Liver (tissue), 9 donors: ENCODE measurements around the gene RAB43. TPM values are rescaled to one million over a fixed set of nuclear protein-coding genes. Genes with fewer than 3 reads are reported as not detected.

Experiments
- DNase-seq: peaks from one replicate; pipeline ENCODE4 v3.0.0-alpha.2; 2017; ENCODE audit warnings: low spot score
- H3K27ac ChIP-seq, 2 donors: one replicate each; pipeline ENCODE4 v1.7.0; 2013; ENCODE audit warnings: inconsistent platforms in 2 of 2, low read length in 2 of 2, control low read depth in 1 of 2, low read depth in 1 of 2, mild to moderate bottlenecking in 1 of 2
- H3K27me3 ChIP-seq, 4 donors: one replicate each; pipeline versions ENCODE4 v1.6.1 to v1.7.0; 2013; ENCODE audit warnings: low read length in 3 of 4, inconsistent platforms in 1 of 4, mild to moderate bottlenecking in 1 of 4, moderate library complexity in 1 of 4; ENCODE audit not compliant: control insufficient read depth in 4 of 4, insufficient read depth in 4 of 4
- H3K36me3 ChIP-seq, 4 donors: one replicate each; pipeline versions ENCODE4 v1.6.1 to v1.7.0; 2013; ENCODE audit warnings: low read length in 3 of 4, mild to moderate bottlenecking in 3 of 4, low read depth in 1 of 4, moderate library complexity in 1 of 4; ENCODE audit not compliant: control insufficient read depth in 4 of 4, insufficient read depth in 3 of 4
- H3K4me1 ChIP-seq, 4 donors: one replicate each; pipeline versions ENCODE4 v1.6.1 to v1.7.0; 2013; ENCODE audit warnings: low read length in 3 of 4, mild to moderate bottlenecking in 3 of 4, moderate library complexity in 1 of 4; ENCODE audit not compliant: control insufficient read depth in 4 of 4, insufficient read depth in 4 of 4
- H3K4me3 ChIP-seq, 3 donors: one replicate each; pipeline versions ENCODE4 v1.6.1 to v1.7.0; 2013; ENCODE audit warnings: low read length in 3 of 3, control low read depth in 1 of 3, low read depth in 1 of 3, mild to moderate bottlenecking in 1 of 3
- H3K9ac ChIP-seq, 2 donors: one replicate each; pipeline ENCODE4 v1.7.0; 2013; ENCODE audit warnings: low read length in 2 of 2, mild to moderate bottlenecking in 2 of 2, moderate library complexity in 2 of 2, control low read depth in 1 of 2, low read depth in 1 of 2
- H3K9me3 ChIP-seq, 4 donors: one replicate each; pipeline versions ENCODE4 v1.6.1 to v1.7.0; 2013; ENCODE audit warnings: low read length in 3 of 4; ENCODE audit not compliant: control insufficient read depth in 4 of 4
- ATF3 ChIP-seq: IDR thresholded peaks from 2 replicates; pipeline ENCODE4 v1.6.1; 2016; ENCODE audit warnings: antibody characterized with exemption
- CTCF ChIP-seq: fragments of 150-350 bp; IDR thresholded peaks from 2 replicates; pipeline ENCODE4 v1.5.1; 2017; ENCODE audit warnings: improper control_type of control experiment, low read depth, low read length; ENCODE audit not compliant: missing input control
- EGR1 ChIP-seq, 2 donors: IDR thresholded peaks; 2 replicates each; pipeline ENCODE4 v1.6.1; 2016 to 2018; ENCODE audit warnings: antibody characterized with exemption in 2 of 2, low read depth in 2 of 2
- FOXA1 ChIP-seq: IDR thresholded peaks from 2 replicates; pipeline ENCODE4 v1.6.1; 2016; ENCODE audit warnings: antibody characterized with exemption
- FOXA2 ChIP-seq: IDR thresholded peaks from 2 replicates; pipeline ENCODE4 v1.6.1; 2016; ENCODE audit warnings: antibody characterized with exemption
- GABPA ChIP-seq, 2 donors: IDR thresholded peaks in 1 of 2; conservative IDR thresholded peaks in 1 of 2; 2 replicates each; pipeline ENCODE4 v1.6.1; 2016; ENCODE audit warnings: antibody characterized with exemption in 2 of 2, mild to moderate bottlenecking in 1 of 2, moderate library complexity in 1 of 2
- HNF4A ChIP-seq, 2 donors: conservative IDR thresholded peaks; 2 replicates each; pipeline ENCODE4 v1.6.1; 2016; ENCODE audit warnings: antibody characterized with exemption in 2 of 2, mild to moderate bottlenecking in 2 of 2
- HNF4G ChIP-seq: IDR thresholded peaks from 2 replicates; pipeline ENCODE4 v1.6.1; 2016; ENCODE audit warnings: antibody characterized with exemption
- JUND ChIP-seq, 2 donors: IDR thresholded peaks; 2 replicates each; pipeline ENCODE4 v1.6.1; 2016; ENCODE audit warnings: antibody characterized with exemption in 2 of 2
- MAX ChIP-seq: IDR thresholded peaks from 2 replicates; pipeline ENCODE4 v1.6.1; 2016; ENCODE audit warnings: antibody characterized with exemption
- NR2F2 ChIP-seq: IDR thresholded peaks from 2 replicates; pipeline ENCODE4 v1.6.1; 2016; ENCODE audit warnings: antibody characterized with exemption
- RAD21 ChIP-seq, 2 donors: IDR thresholded peaks; 2 replicates each; pipeline ENCODE4 v1.6.1; 2016; ENCODE audit warnings: antibody characterized with exemption in 2 of 2, mild to moderate bottlenecking in 2 of 2
- REST ChIP-seq: IDR thresholded peaks from 2 replicates; pipeline ENCODE4 v1.6.1; 2016; ENCODE audit warnings: antibody characterized with exemption, mild to moderate bottlenecking
- RXRA ChIP-seq, 2 donors: IDR thresholded peaks; 2 replicates each; pipeline ENCODE4 v1.6.1; 2017 to 2018; ENCODE audit warnings: antibody characterized with exemption in 2 of 2, mild to moderate bottlenecking in 1 of 2
- SP1 ChIP-seq: IDR thresholded peaks from 2 replicates; pipeline ENCODE4 v1.6.1; 2018; ENCODE audit warnings: antibody characterized with exemption, mild to moderate bottlenecking
- TAF1 ChIP-seq: conservative IDR thresholded peaks from 2 replicates; pipeline ENCODE4 v1.6.1; 2016; ENCODE audit warnings: antibody characterized with exemption, mild to moderate bottlenecking
- YY1 ChIP-seq: IDR thresholded peaks from 2 replicates; pipeline ENCODE4 v1.6.1; 2016; ENCODE audit warnings: antibody characterized with exemption, mild to moderate bottlenecking
- ZBTB33 ChIP-seq: IDR thresholded peaks from 2 replicates; pipeline ENCODE4 v1.6.1; 2016; ENCODE audit warnings: antibody characterized with exemption
- WGBS: extraction: QIAGEN DNeasy Blood & Tissue Kit; methylation state at CpG from one replicate; pipeline ENCODE4 v1.1.7; 2013; 5-methylcytosine and 5-hydroxymethylcytosine counted together
- polyA plus RNA-seq, 2 donors: library from polyadenylated mRNA; stranded (reverse) in 1 of 2; unstranded in 1 of 2; fragments of 200-250 nt in 1 of 2; fragments of >200 nt in 1 of 2; fragmentation: Nextera tagmentation in 1 of 2; extraction: Ambion mirVana in 1 of 2; gene quantifications; one replicate each; pipeline versions ENCODE4 v1.2.1 to v1.2.3, GENCODE V29; 2013 to 2015
- total RNA-seq, 2 donors: library from RNA; depleted of rRNA; stranded (reverse); fragments of >200 nt; gene quantifications; one replicate each; pipeline ENCODE4 v1.2.3, GENCODE V29; 2014
- donor health status: healthy.
- donor health status: healthy.
- donor health status: healthy.
- donor health status: healthy.
- donor health status: healthy.

The RAB43 gene
- total and polyA plus RNA-seq, 4 donors: 13.4 to 58.1 (median 26.5) TPM

GRCh38 chr3:129063841-129064482 is 57.6 kb downstream of the RAB43 start:
- H3K27me3 ChIP-seq: no peaks in the 10 kb centered on the region
- H3K9me3 ChIP-seq: no peaks in the 10 kb centered on the region
- H3K27ac ChIP-seq: no peak overlapping the region
- DNase-seq: no peak
- no peak overlapping the region for H3K9ac ChIP-seq
- TF ChIP-seq ATF3: no peak
- no peak for TF ChIP-seq SP1
- TF ChIP-seq TAF1: no peak
- no peak for TF ChIP-seq HNF4G
- TF ChIP-seq RXRA (IDR thresholded peaks at IDR 0.05): no peak
- no peak for TF ChIP-seq JUND (IDR thresholded peaks at IDR 0.05)
- no peak for TF ChIP-seq YY1
- no peak for TF ChIP-seq FOXA2
- no peak for TF ChIP-seq MAX
- TF ChIP-seq REST: no peak
- TF ChIP-seq NR2F2: no peak
- TF ChIP-seq HNF4A (conservative IDR thresholded peaks at IDR 0.05): no peak
- TF ChIP-seq ZBTB33: no peak
- no peak for TF ChIP-seq RAD21 (IDR thresholded peaks at IDR 0.05)
- no peak for TF ChIP-seq GABPA (IDR thresholded peaks at IDR 0.05 in 1 of 2, conservative IDR thresholded peaks at IDR 0.05 in 1 of 2)
- no peak for TF ChIP-seq EGR1 (IDR thresholded peaks at IDR 0.05; ENCODE audit: low read depth in 2 of 2)
- no peak for TF ChIP-seq FOXA1
- no peak for TF ChIP-seq CTCF
- H3K4me3 ChIP-seq: no peak overlapping the region
- peaks cover 0 to 2% (median under 1%) of the 10 kb centered on the region in 4 donors for H3K4me1 ChIP-seq
- H3K36me3 ChIP-seq: no peaks in the 10 kb centered on the region
- 90% methylated on average over 15 of the region's 15 CpGs for WGBS
